Neural cell (in vitro differentiated cells): Measurements from ENCODE around the gene ADPRHL1.

Experiments
- CTCF ChIP-seq: fragments of 450-650 bp; IDR thresholded peaks from 2 replicates; pipeline ENCODE4 v1.5.1; 2014; ENCODE audit warnings: antibody characterized with exemption, mild to moderate bottlenecking, moderate library complexity; ENCODE audit not compliant: poor library complexity, severe bottlenecking
- EP300 ChIP-seq: fragments of 450-650 bp; conservative IDR thresholded peaks from 2 replicates; pipeline ENCODE4 v1.6.1; 2014; ENCODE audit warnings: antibody characterized with exemption, mild to moderate bottlenecking, moderate library complexity; ENCODE audit not compliant: poor library complexity, severe bottlenecking
- EZH2 ChIP-seq: fragments of 200-600, 300-800 bp; shearing (Covaris generic), sonication (generic); IDR thresholded peaks from 2 replicates; pipeline ENCODE4 v1.6.1; 2014; ENCODE audit warnings: antibody characterized with exemption, low read length, borderline replicate concordance, mild to moderate bottlenecking; ENCODE audit not compliant: insufficient read depth, poor library complexity, severe bottlenecking
- MXI1 ChIP-seq: fragments of 450-650 bp; conservative IDR thresholded peaks from 2 replicates; pipeline ENCODE4 v1.6.1; 2014; ENCODE audit warnings: antibody characterized with exemption, mild to moderate bottlenecking; ENCODE audit not compliant: poor library complexity, severe bottlenecking
- POLR2AphosphoS5 ChIP-seq: IDR thresholded peaks from 2 replicates; pipeline ENCODE4 v1.6.1; 2012
- REST ChIP-seq: IDR thresholded peaks from 2 replicates; pipeline ENCODE4 v1.6.1; 2012; ENCODE audit warnings: borderline replicate concordance
- SMC3 ChIP-seq: fragments of 450-650 bp; conservative IDR thresholded peaks from 2 replicates; pipeline ENCODE4 v1.6.1; 2014; ENCODE audit warnings: antibody characterized with exemption, mild to moderate bottlenecking, moderate library complexity; ENCODE audit not compliant: poor library complexity
- TAF1 ChIP-seq: IDR thresholded peaks from 2 replicates; pipeline ENCODE4 v1.6.1; 2012; ENCODE audit warnings: low read depth

- no peak for TF ChIP-seq CTCF
- TF ChIP-seq REST: no peak
- no peak for TF ChIP-seq EZH2
- no peak for TF ChIP-seq SMC3
- TF ChIP-seq POLR2AphosphoS5: no peak
- TF ChIP-seq TAF1: no peak
- no peak for TF ChIP-seq EP300
- no peak for TF ChIP-seq MXI1
These were observed 39.4 kb downstream of the ADPRHL1 start for GRCh38 chr13:113413898-113414282.
